ENCODE results near the gene THBD.

The THBD gene

DNA sequence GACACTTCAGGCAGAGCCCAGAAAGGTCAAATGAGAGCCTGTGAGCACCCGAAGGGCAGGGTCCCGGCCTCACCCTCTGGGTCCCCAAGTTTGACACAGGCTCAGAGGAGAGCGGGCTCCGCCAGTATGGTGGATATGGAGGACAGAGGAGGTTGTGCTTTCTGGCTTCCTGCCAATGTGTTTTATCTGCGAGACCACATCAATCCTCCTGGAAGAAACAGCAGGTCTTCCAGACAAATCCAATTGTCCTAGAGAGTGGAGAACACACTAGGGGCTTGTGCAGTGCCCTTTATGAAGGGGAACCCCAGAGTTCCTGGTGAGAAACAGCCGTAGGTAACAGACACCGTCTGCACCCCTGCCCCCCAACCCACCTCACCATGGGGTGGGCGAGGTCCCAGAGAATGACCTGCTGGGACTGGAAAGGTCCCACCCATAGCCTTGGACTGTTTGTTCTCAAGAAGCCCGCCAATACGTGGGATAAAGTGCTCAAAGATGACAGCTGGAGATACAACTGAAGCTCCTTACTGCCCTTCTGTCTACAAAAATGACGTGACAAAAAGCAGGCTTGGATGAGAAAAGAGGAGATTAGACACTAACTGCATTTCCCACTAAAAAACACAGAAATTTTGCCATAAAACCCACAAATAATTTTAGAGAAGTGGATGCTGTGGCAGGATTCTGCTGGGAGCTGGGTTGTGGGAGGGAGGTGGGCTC lies 38.3 kb downstream of the THBD start:
- no peak for DNase-seq (ENCODE audit: low spot score)

DNA sequence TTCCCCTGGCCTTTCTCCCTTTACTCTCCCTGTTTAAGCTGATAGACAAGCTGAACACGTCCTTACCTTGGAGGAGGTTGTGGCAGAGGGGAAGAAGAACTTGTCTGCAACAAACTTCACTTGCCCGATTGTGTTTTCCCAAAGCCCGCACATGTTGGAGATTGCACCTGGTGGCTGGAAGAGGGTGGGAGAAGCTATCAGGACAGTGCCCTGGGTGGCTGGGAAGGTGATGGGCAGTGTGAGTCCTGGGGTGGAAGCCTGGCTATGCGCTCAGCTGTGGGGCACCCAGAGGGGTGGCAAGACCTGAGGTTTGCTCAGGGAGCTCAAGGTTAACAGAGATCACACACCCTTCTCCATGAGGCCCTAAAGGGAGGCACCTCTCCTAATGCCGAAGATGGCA lies 39.4 kb downstream of the THBD start:
- DNase-seq (ENCODE audit: low spot score): no peak

DNA sequence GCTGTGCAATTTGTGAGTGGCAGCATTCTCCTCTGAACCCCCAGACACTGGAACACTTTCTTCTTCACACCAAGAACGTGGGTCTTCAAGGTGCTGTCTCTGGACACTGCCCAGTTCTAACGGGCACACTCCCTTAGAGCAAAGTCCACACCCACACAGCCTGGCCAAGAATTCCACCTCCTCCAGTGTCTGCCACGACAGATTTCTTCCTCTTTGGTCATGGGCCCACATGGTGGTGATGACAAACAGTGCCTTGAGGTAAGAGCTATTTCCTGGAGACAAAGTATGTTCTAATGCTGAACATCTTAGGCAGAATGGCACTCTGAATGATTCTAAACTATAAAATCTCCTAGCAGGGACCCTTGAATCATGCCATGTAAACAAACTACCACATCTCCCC lies 39.8 kb downstream of the THBD start:
- no peak for DNase-seq (ENCODE audit: low spot score)

GRCh38 chr20:23008667-23009066 lies 40.8 kb downstream of the THBD start:
- no peak for DNase-seq (ENCODE audit: low spot score)

GRCh38 chr20:23007886-23008655 lies 41.4 kb downstream of the THBD start:
- no peak for DNase-seq (ENCODE audit: low spot score)

GRCh38 chr20:23007462-23007861 lies 42.0 kb downstream of the THBD start:
- DNase-seq (ENCODE audit: low spot score): no peak

DNA sequence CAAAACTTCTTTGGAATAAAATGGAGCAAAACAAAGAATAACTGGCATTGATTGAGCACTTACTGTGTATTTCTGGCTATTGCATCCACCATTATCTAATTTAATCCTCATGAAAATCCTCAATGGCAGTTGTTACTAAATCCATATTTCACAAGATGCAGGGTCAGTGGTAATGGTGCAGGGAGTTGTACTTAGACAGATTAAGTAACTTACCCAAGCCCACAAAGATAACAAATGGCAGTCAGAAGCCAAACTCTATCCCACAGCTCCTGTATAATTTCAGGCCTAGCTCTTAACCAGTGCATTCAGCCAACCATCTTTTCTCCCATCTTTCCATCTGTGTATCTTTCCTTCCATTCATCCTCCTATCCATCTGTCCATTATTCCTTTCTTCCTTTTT lies 43.7 kb downstream of the THBD start:
- DNase-seq (ENCODE audit: low spot score): no peak

DNA sequence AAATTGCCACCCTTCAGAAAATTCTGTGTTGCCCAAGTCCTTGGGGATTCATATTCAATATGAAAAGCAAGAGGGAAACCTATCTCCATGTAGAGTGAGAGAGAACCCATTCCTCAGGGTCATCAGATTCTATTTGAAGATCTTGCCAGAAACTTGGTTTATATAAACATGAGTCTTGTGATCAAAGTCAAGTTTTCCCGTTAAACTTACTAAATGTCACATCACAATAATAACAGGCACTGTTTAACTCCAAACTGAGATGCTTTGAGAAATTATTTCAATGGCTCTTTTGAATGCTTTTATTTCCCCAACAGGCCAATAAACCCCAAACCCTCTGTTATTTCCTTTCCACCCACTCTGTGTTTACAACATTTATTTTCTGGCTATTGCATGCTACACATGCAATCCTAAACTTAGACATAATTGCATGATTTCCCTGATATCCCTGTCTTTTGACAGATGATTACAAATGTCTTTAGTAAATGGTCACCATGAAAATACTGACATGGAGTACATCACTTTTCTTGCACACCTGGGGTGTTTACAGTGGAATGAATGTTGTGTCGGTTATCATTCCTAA lies 45.5 kb downstream of the THBD start:
- no peak for DNase-seq (ENCODE audit: low spot score)

GRCh38 chr20:23003077-23003635 lies 46.3 kb downstream of the THBD start:
- no peak for DNase-seq (ENCODE audit: low spot score)

DNA sequence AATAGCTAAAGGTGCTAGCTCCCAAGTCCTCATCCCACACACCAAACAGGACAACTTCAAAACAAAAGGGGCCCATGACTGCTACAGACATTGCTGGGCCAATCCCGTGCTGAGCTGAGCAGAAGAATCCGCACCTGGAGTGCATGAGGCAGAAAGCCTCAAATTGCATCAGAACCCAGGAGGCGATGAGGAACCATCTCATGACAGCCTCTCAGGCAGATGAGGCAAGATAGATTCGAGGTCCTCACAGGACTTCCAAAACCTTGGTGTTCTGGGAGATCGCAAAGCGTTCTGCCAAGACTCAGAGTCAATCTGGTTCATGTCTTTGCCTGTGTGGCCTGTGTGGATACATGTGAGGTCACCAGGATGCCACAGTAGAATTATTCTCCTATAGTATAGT lies 47.2 kb downstream of the THBD start:
- DNase-seq (ENCODE audit: low spot score): no peak

GRCh38 chr20:23000232-23000947 lies 49.1 kb downstream of the THBD start:
- DNase-seq (ENCODE audit: low spot score): no peak

GRCh38 chr20:22999756-23000155 lies 49.7 kb downstream of the THBD start:
- DNase-seq (ENCODE audit: low spot score): no peak

DNA sequence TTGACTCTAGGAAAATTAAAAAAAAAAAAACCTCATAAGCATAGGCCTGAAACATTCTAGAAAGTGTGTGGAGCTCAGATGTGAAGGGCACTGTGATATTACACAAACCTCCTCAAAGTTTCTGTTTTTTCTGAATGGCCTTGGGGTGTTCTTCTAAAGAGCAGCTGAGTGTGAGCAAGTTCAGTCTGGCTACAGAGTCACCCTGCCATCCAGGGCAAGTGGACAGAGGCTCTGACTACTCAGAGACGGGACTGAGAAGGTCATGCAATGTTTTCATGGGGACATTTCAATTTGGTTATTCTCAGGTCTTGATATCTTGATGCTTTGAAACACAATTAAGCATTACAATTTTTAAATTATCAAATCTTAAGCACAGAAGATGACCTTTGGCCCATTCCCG lies 51.0 kb downstream of the THBD start:
- DNase-seq (ENCODE audit: low spot score): no peak

DNA sequence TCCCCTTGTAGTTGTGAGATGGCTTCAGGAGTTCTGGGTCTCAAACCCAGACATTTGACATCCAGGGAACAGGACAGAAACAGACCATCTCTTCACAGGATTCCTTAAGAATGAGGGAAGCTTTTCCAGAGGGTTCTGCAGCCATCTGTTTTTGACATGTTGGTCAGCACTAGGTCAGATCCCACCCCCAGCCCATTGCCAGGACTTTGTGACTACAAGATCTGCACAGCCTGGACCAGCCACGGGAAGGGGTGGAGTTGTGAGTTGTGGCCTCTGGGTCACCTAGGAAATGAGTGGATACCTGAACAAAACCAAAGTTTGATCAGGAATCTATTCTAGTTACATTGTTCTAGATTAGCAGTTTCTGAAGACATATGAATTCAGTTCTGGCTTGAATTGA lies 53.5 kb downstream of the THBD start:
- DNase-seq (ENCODE audit: low spot score): no peak

Measured in AG08396 (cell line).